ENCODE measurements around the gene IL2RA. TPM values are rescaled to one million over a fixed set of nuclear protein-coding genes. Genes with fewer than 3 reads are reported as not detected.
A peak's percentile ranks its signal among the peaks of the same experiment; 100 is the strongest.

Gene IL2RA
- total and polyA plus RNA-seq, 9 of the 15 experiments (the other 6 are each of a cell fraction or from before 2014, with no cell fraction given), result 0.95 TPM; not detected in 8

- WGBS (ENCODE audit: insufficient coverage, low coverage, missing lambda C conversion rate), result 61% methylated on average over 13 of the region's 13 CpGs
- Histone ChIP-seq H4K20me1 (replicated peaks; ENCODE audit: control insufficient read depth, insufficient read depth, low read length) (no peaks in the 10 kb centered on the region; the same call in 1 of the 2 replicates), H3K79me2 (ENCODE audit: control insufficient read depth, insufficient read depth, low read length) (peaks cover 6% of the 10 kb centered on the region; the same call in 2 of the 3 replicates), H3K9me3 (replicated peaks; ENCODE audit: control insufficient read depth, insufficient read depth, low read depth, low read length) (no peaks in the 10 kb centered on the region), H3K36me3 (ENCODE audit: control insufficient read depth, insufficient read depth, low read length) (peaks cover 16% of the 10 kb centered on the region; the same call in 2 of the 3 replicates), H3K4me3 (no peak overlapping the region), H3K4me1 (replicated peaks in 1 of 2; ENCODE audit: control insufficient read depth in 2 of 2, insufficient read depth in 2 of 2, low read length in 2 of 2) (peaks cover 7 to 21% of the 10 kb centered on the region in 2 experiments; a peak in 4 of 5 replicates), H3K9me1 (ENCODE audit: control insufficient read depth, insufficient read depth, low read length) (peaks cover 10% of the 10 kb centered on the region), H3K9ac (ENCODE audit: insufficient read depth in 1 of 2, low read depth in 2 of 2, low read length in 2 of 2) (peak overlapping the region in 1 of 2 experiments; percentile 72; a peak in 2 of 4 replicates), H2AFZ (ENCODE audit: low read depth, low read length) (no peak overlapping the region), H3K27me3 (ENCODE audit: control insufficient read depth in 2 of 2, insufficient read depth in 2 of 2, low read length in 2 of 2) (no peaks in the 10 kb centered on the region), H3K27ac (ENCODE audit: extremely low read depth, low read depth, low read length) (no peak overlapping the region), H3K4me2 (ENCODE audit: insufficient read depth, low read length) (no peak overlapping the region)
- TF ChIP-seq RNF2 (IDR thresholded peaks at IDR 0.05) (no peak), KLF1 (tag; IDR thresholded peaks at IDR 0.05) (no peak), CXXC5 (CRISPR knock-in tag; IDR thresholded peaks at IDR 0.05) (no peak), ZNF655 (CRISPR knock-in tag; IDR thresholded peaks at IDR 0.05) (no peak), PHF21A (IDR thresholded peaks at IDR 0.05; ENCODE audit: borderline replicate concordance, low read depth) (no peak), ZNF311 (CRISPR knock-in tag; IDR thresholded peaks at IDR 0.05) (no peak), SMAD2 (IDR thresholded peaks at IDR 0.05; ENCODE audit: low read depth, low read length) (no peak), MIER1 (IDR thresholded peaks at IDR 0.05; ENCODE audit: low read depth) (no peak), HDAC1 (IDR thresholded peaks at IDR 0.05) (no peak), ZNF175 (CRISPR knock-in tag; IDR thresholded peaks at IDR 0.05; ENCODE audit: low read depth) (no peak), CHAMP1 (IDR thresholded peaks at IDR 0.05) (no peak), GABPB1 (CRISPR knock-in tag; IDR thresholded peaks at IDR 0.05) (no peak), RBM15 (IDR thresholded peaks at IDR 0.05; ENCODE audit: insufficient read depth, low read length) (no peak), SMARCC2 (IDR thresholded peaks at IDR 0.05; ENCODE audit: low read depth) (no peak), MTF1 (CRISPR knock-in tag; IDR thresholded peaks at IDR 0.05; ENCODE audit: borderline replicate concordance) (no peak), ZNF77 (CRISPR knock-in tag; IDR thresholded peaks at IDR 0.05) (no peak), RFX5 (IDR thresholded peaks at IDR 0.05; ENCODE audit: low read depth, low read length) (no peak), THAP7 (CRISPR knock-in tag; IDR thresholded peaks at IDR 0.05) (no peak)
- ATAC-seq (peak; percentile 13; the same call in 1 of the 3 replicates), DNase-seq (ENCODE audit: extremely low read depth in 1 of 4, low spot score in 3 of 4) (no peak), FAIRE-seq (no peak)
- in situ Hi-C loops (cut with MboI) (no loop called here), intact Hi-C loops (cut with micrococcal nuclease) (no loop called here)
- ChIA-PET POLR2A (interaction anchor here (0.7 kb wide), 2 partner anchors 12 to 13 kb away, joined by 4 read pairs; partner anchors contain the start of gene IL15RA), CTCF (ENCODE audit: low intra/inter-chr PET ratio) (no interaction called here)
- no TSS peak for BruUV-seq (replicated peaks)
These were observed 97.4 kb downstream of the IL2RA start for GRCh38 chr10:5964736-5965135.
